NOMO-1 treated with dmso at 0.1 percent for 144 hours (cell line): ENCODE results near the gene PIGA.
"Not testable (repeated sequence)": the region's sequence is repeated elsewhere in the genome, so short reads cannot be mapped to it uniquely, and the experiment has no call there.

Experiments
- DNase-seq: peaks from one replicate; lab custom pipeline; 2025; ENCODE audit not compliant: unreplicated experiment; lab: John Stamatoyannopoulos, UW

The PIGA gene

DNA sequence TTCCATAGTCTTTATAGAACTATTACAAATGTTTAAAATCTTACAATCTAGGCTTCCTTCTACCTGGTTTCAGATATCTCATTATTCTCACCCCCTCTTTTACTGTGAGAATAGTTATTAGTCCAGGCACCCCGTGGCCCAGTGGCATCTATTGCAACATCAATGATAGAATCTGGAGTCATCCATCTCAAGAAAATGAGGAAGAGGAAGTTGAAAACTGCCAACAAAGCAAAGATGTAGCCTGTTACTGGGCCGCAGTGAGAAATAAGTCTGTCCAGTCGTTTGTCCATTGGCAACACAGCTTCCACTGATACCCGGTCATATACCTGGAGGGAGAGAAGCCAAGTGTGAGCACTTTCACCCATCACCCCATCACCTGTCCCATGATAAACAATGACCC lies 13.9 kb downstream of the PIGA start:
- DNase-seq: peak; percentile 38

DNA sequence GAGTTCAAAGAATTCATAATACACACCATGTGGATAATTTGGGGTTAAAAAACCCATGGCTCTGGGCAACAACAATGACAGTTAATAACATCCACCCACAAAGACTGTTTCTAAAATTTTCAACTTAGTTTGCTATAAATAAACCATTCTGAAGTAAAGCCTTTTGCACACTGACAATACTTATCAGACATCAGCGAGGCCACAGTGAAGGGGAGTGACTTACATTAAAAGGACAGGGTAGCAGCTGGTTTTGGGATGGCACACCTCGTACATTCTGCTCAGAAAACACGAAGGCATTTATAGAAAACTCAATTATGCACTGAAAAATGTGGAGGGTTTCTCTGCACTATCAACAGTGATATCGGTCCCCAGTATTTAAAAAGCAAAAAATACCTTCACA lies 15.0 kb downstream of the PIGA start:
- DNase-seq: no peak

DNA sequence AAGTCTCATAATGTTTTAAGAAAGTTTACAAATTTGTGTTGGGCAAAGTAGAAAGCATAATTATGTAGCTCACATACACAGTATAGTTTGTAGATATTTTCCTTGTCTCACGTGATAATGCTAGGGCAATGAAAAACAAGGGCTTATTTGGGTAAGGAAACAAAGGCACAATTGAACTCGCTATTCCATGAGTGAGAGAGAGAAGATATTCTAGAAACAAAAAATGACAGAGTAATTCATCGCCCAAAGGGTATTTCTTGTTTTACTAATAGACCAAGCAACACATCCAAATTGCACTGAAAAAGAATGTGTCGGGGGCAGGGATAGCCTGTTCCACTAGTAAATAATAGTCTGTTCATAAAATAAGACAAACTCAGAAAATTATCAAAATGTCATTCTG lies 16.2 kb downstream of the PIGA start:
- DNase-seq: no peak

DNA sequence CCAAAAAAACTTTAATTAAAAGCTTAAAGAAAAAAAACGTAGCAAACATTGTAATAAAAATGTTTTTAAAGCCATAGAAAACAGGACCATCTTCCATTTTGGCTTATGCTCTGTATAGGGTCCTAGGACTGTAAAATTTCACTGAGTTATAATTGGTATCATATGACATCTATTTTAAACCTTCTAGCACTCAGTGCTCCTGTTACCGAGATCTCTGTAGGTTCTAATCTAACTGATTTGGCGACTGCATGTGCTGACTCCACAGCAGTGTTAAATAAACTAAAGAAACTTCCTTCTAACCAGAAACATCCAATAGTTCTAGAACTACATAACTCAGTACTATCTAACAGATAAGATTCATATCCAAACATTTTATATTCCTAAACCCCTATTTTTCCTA lies 19.8 kb downstream of the PIGA start, which contains the start of gene ASB11:
TSS of gene ASB11 (minus strand) at position 132 of the 400 bp plus-strand sequence. CDS start at position 97, 35 bp downstream.
- DNase-seq: no peak

DNA sequence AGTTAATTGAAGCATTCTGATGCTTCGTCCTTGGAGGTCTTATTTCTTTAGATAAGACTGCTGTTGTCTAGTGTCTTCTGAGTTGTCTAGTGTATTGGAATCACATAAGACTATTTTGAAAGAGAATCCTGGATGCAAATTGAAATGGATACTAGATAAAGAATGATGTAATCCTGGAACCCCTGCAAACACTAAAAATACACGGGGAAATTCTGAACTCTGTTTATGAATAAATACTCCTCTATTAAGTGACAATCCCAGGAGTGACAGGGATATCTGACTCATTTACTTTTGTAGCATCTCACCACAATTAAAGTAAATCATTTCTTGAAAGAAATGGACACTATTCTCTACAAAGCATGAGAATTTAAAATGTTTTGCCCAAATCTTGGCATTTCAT lies 20.9 kb downstream of the PIGA start:
- no peak for DNase-seq

DNA sequence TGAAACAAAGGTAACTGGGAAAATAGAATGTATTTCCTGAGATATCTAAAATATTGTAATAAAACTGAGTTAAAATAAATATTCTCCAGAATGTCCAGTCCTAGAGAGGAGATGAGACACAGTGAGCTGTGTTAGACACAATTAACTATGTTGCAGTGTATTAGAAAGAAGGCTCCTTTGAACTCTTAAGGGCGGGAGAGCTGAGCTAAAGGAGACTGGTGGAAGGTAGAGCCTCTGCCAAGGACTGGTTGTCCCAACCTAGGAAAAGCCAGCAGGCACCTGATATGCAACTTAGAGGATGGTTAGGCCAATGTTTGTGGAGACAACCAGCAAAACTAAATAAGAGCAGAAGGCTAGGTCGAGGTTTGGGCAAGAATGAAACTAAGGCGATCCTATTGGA lies 24.2 kb downstream of the PIGA start:
- no peak for DNase-seq

DNA sequence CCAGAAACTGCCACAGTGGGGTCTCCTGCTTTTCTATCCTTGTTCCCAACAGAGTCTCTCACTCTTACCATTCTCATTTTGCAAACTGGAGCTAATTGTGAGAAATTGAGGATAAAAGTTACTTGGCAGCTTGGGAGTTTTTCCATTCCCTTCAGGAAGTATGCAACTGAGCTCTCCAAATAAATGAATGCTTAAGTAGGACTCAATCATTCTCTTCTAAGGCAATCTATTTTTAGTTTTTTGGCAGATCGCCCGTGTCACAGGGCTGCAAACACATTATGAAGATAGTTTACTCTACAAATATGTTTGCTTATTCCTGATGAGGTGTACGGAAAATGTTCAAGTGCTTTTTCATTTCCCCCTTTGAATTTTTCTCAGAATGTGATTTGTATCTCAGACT lies 25.2 kb downstream of the PIGA start:
- no peak for DNase-seq

DNA sequence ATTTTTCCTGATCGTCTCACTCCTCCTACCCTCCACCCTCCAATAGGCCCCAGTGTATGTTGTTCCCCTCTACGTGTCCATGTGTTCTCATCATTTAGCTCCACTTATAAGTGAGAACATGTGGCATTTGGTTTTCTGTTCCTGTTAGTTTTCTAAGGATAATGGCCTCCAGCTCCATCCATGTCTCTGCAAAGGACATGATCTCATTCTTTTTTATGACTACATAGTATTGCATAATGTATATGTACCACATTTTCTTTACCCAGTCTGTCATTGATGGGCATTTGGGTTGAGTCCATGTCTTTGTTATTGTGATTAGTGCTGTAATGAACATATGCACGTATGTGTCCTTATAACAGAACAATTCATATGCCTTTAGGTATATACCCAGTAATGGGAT lies 29.4 kb downstream of the PIGA start:
- not testable (repeated sequence) for DNase-seq

DNA sequence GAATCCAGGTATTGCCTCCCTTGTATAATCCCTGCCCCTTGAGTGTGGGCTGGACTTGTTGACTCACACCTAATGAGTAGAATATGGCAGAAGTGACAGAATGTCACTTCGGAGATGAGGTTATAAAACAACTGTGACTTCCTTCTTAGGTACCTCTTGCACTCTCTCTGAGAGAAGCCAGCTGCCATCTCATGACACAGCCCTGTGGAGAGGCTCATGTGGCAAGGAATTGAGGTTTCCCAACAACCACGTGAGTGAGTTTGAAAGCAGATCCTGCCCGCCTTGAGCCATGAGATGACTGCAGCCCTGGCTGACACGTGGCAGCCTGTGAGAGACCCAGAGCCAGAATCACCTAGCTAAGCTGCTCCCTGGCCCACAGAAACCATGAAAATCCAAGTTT lies 33.4 kb downstream of the PIGA start:
- DNase-seq: peak; percentile 80

DNA sequence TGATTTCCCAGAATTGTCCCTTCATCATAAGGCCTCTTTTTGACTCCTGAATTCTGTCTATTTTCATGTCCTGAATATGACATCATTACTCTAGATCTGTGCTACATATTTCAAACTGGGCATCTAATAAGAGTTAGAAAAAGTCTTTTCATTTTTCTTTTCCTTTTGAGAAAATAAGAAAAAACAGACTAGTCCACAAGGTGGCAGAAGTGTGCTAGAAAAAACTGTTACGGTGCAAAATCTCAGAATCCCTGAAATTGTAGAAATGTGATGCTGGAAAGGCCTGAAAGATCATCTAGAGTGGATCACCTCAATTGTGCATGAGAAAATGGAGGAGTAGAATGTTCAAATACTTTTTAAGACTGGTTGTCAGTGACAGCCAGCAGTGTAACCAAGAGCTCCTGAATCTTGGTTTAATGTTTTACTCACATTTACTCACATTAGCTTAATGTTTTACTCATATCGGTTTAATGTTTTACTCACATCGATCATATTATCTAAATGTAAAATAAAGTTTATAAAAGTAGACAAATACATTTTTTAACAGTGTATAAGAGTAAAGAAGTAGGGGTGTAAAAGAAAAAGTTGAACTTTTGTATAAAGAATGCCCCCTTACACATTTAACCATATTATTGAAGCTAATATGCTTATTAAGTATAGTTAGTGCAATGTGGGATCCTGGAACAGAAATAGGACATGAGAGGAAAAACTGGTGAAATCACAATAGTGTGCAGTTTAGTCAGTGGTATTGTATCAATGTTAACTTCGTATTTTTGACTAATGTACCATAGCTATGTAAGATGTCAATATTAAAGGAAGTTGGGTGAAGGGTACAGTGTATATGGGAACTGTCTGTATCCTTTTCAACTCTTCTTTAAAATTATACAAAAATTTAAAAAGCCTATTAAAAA lies 35.1 kb downstream of the PIGA start:
- peak; percentile 5 for DNase-seq

DNA sequence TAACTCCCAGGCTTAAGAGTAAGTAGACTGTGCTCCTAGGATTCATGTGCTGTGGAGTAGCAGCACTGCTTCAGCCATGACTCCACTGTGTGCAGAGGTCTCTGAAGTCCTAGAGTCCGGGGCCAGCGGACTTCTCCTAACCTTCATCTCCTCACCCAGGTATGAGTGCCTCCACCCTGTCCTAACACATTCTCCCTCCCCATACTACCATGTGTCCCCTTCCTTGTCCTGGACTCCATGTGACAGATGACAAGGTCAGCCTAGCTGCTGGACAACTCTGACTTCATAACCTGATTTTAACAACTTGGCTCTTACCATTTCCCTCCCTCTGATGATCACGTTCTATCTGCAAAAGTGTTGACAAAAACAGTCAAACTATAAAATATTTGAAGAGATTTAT lies 36.5 kb downstream of the PIGA start:
- DNase-seq: no peak

DNA sequence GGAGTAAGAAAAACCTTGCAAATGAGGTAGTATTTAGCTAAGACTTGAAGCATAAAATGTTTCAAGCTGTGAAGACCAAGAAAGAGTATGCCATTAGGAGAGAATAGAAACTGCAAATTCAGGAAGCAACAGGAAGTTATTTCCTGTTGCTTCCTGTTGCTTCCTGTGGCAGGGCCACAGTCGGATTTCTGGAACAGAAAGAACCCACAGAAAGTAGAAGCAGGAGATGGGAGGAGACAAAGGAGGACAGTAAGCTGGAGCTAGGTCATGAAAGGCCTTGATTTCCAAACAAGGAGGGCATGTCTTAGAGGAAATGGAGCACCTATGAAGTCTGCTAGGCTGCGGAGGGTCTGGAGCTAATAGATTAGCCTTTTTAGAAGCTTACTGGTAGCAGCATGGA lies 37.1 kb downstream of the PIGA start:
- DNase-seq: no peak

DNA sequence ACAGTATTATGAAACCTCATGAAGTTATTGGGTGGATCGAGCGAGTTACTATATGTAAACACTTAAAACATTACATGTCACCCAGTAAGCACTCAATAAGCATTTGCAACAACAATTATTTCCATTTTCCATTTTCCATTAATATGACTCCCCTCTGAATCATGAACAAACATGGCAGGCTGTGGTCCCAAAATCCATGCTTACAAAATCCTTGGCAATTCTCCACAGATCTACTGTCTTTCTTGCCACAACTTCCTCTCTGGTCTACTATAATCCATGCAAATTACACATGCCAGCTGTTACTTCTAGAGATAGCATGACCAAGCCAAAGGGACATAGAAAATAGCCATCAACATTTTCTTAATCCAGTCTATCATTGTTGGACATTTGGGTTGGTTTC lies 41.9 kb downstream of the PIGA start:
- DNase-seq: no peak

DNA sequence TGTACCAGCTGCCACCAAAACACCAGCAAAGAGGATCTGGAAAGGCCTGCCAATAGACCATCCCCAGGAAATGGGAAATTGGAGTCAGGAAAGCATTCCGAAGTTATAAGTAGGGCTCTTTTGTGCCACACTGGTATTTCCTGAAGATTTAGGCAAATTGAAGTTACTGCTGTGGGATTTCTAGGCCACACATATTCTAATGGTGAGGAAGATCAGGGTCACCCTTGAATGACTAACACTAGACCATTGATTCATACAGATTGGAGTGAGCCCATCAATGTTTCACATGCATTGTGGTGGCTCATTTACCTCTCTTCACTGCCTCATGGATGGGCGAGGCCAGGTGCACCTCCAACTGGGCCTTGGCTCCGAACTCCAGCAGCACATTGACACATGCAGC lies 42.5 kb downstream of the PIGA start:
- no peak for DNase-seq

DNA sequence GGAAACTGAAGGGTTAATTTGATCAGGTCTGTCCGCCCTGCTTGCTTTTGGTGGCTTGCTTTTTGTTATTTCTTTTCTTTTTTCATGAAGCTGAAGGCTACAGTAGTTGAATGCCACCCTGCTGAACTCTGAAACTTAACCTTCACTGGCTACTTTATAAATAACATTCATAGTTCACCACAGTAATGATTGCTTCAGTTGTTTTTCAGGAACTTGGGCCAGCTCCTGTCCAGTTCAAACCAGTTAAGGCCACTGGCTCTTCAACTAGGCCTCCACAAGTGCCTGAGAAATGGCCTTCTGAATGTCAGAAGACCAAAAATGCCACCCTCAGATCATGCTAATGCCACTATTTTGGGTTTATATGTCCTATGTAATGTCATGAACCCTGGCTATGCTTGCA lies 57.7 kb downstream of the PIGA start:
- DNase-seq: no peak

DNA sequence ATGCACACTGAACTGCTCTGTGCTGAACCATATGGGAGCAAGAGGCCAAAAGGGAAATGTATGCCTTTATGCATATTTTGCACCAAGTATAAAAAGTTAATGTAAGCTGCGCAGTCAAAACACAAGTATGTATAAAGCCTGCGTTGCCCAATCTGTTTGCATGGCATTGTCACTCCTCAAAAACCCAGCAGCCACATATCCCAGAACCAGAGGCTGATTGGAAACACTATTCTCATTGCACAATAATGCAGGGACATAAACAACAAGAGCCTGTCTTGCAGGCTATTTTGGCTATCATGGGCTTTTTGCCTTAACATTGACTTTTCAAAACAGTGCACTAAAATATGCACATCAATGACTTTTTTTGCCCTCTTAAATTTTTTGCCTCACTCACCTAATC lies 60.4 kb downstream of the PIGA start:
- DNase-seq: no peak

DNA sequence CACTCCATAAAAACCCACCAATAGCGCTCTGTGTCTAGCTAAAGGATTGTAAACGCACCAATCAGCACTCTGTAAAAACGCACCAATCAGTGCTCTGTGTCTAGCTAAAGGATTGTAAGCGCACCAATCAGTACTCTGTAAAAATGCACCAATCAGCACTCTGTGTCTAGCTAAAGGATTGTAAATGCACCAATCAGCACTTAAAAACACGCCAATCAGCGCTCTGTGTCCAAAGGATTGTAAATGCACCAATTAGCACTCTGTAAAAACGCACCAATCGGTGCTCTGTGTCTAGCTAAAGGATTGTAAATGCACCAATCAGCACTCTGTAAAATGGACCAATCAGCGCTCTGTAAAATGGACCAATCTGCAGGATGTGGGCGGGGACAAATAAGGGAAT lies 62.0 kb downstream of the PIGA start:
- not testable (repeated sequence) for DNase-seq

DNA sequence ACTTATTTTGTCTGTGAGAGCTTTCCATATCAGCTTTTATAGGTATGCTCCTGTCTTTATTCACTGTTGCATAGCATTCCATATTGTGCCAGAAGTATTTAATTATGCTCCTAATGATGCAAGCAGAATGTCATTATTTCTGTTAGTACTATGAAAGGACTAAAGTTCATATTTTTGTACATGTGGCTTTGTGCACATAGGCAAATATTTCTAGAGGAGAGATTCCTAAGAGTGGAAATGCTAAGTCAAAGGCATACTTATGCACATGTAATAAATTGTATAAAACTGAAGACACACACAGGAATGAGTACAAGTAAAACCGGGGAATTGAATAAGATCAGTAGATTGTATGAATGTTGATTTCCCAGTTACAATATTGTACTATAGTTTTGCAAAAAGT lies 63.6 kb downstream of the PIGA start:
- no peak for DNase-seq

DNA sequence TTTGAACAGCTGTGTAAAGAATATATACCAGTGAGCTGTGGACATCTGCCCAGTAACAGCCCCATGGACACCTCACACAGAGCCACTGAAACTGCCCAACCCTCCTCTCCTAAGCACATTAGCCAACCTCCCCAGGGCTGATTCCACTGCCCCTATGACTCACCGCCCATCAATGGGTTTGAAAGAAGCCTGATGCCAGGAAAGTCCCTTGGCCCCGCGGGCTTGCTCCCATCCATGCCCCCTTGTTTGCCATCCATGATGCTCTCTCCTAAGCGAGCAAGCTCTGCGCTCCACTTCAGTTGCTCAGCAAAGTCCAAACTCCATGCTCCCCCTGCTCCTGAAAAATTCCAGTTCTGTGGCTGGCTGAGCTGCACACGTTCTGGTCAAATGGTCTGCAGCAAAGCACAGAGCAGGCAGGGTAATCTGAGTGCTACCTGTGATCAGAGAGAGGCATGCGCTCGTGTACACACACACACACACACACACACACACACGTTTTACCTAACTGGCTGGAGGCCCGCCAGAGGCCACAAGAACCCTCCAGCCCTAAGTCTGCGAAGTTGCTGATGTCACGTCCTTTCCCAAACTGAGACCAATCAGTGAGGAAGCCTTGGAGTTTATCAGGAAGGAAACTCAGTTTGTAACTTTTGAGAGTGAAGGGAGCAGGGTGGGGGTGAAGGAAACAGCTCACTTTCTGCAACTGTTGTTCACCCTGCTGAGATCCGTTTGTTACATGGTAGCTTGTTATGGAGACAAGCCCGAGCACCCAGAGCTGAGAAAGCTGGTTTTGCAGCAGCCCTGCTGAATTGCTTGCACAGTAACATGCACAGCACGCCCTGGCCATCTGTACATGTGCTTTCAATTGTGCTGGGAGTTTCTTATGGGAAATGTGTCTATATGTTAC lies 65.5 kb downstream of the PIGA start, which contains the start of gene ASB9:
TSS of gene ASB9 (minus strand) at position 466 of the 904 bp plus-strand sequence. CDS start at position 257, 209 bp downstream.
- DNase-seq: no peak
